Loucy (cell line): ENCODE results near the gene TFG.

Experiments
- H2AFZ ChIP-seq: fragments of 200-600 bp; sonication (generic); 2 replicates; pipeline ENCODE4 v1.6.0; 2016; ENCODE audit warnings: antibody characterized with exemption, mild to moderate bottlenecking, low read length, moderate library complexity
- H3F3A ChIP-seq: fragments of 200-600 bp; 2 replicates; pipeline ENCODE4 v1.6.0; 2016; ENCODE audit warnings: antibody characterized with exemption, low read depth, mild to moderate bottlenecking
- H3K27me3 ChIP-seq: fragments of 200-600 bp; sonication (generic); 2 replicates; pipeline ENCODE4 v1.6.1; 2014; ENCODE audit warnings: low read length, mild to moderate bottlenecking; ENCODE audit not compliant: insufficient read depth, poor library complexity, severe bottlenecking
- H3K36me3 ChIP-seq: fragments of 200-600 bp; sonication (generic); 2 replicates; pipeline ENCODE4 v1.6.1; 2016; ENCODE audit warnings: low read length; ENCODE audit not compliant: insufficient read depth
- H3K4me1 ChIP-seq: fragments of 200-600 bp; sonication (generic); 2 replicates; pipeline ENCODE4 v1.5.1; 2014; ENCODE audit warnings: low read length, mild to moderate bottlenecking; ENCODE audit not compliant: insufficient read depth, poor library complexity, severe bottlenecking
- H3K4me2 ChIP-seq: fragments of 200-600 bp; sonication (generic); 2 replicates; pipeline ENCODE4 v1.6.0; 2014; ENCODE audit warnings: antibody characterized with exemption, low read length, low read depth, mild to moderate bottlenecking; ENCODE audit not compliant: poor library complexity, severe bottlenecking
- H3K4me3 ChIP-seq: fragments of 200-600 bp; sonication (generic); 2 replicates; pipeline ENCODE4 v1.5.1; 2014; ENCODE audit warnings: low read length, mild to moderate bottlenecking, mixed read lengths; ENCODE audit not compliant: poor library complexity, severe bottlenecking
- H3K79me2 ChIP-seq: fragments of 200-600 bp; sonication (generic); 2 replicates; pipeline ENCODE4 v1.6.1; 2014; ENCODE audit warnings: low read length; ENCODE audit not compliant: insufficient read depth
- H3K9ac ChIP-seq: fragments of 200-600 bp; sonication (generic); 2 replicates; pipeline ENCODE4 v1.6.0; 2014; ENCODE audit warnings: mild to moderate bottlenecking, low read depth, low read length, moderate library complexity; ENCODE audit not compliant: poor library complexity, severe bottlenecking
- H3K9me2 ChIP-seq: fragments of 200-600 bp; sonication (generic); replicated peaks from 2 replicates; pipeline ENCODE4 v1.6.1; 2016; ENCODE audit warnings: low read depth, low read length, mixed read lengths
- H3K9me3 ChIP-seq: fragments of 200-600 bp; sonication (generic); 2 replicates; pipeline ENCODE4 v1.6.1; 2014; ENCODE audit warnings: mild to moderate bottlenecking, antibody characterized with exemption, low read length, low read depth; ENCODE audit not compliant: insufficient read depth
- H4K20me1 ChIP-seq: fragments of 200-600 bp; sonication (generic); 2 replicates; pipeline ENCODE4 v1.6.0; 2014; ENCODE audit warnings: antibody characterized with exemption, low read length, mild to moderate bottlenecking; ENCODE audit not compliant: insufficient read depth, poor library complexity, severe bottlenecking
- CTCF ChIP-seq: fragments of 200-600 bp; sonication (generic); conservative IDR thresholded peaks from 2 replicates; pipeline ENCODE4 v1.5.1; 2014; ENCODE audit warnings: mild to moderate bottlenecking, antibody characterized with exemption, low read length
- EZH2phosphoT487 ChIP-seq: fragments of 200-600 bp; IDR thresholded peaks from 2 replicates; pipeline ENCODE4 v1.6.1; 2018; ENCODE audit warnings: antibody characterized with exemption, mild to moderate bottlenecking, moderate library complexity, borderline replicate concordance

The TFG gene

GRCh38 chr3:100777271-100777670 is 68.0 kb downstream of the TFG start:
- TF ChIP-seq EZH2phosphoT487 = no peak
- TF ChIP-seq CTCF = no peak
- H3K4me3 ChIP-seq = no peak overlapping the region
- H3K9me2 ChIP-seq = no peaks in the 10 kb centered on the region
- H3F3A ChIP-seq = no peaks in the 10 kb centered on the region
- H4K20me1 ChIP-seq = no peaks in the 10 kb centered on the region
- H3K4me2 ChIP-seq = no peak overlapping the region
- H2AFZ ChIP-seq = no peak overlapping the region
- H3K9ac ChIP-seq = no peak overlapping the region
- H3K27me3 ChIP-seq = no peaks in the 10 kb centered on the region
- H3K79me2 ChIP-seq = no peaks in the 10 kb centered on the region
- no peaks in the 10 kb centered on the region for H3K4me1 ChIP-seq
- H3K36me3 ChIP-seq = no peaks in the 10 kb centered on the region
- H3K9me3 ChIP-seq = no peaks in the 10 kb centered on the region

DNA sequence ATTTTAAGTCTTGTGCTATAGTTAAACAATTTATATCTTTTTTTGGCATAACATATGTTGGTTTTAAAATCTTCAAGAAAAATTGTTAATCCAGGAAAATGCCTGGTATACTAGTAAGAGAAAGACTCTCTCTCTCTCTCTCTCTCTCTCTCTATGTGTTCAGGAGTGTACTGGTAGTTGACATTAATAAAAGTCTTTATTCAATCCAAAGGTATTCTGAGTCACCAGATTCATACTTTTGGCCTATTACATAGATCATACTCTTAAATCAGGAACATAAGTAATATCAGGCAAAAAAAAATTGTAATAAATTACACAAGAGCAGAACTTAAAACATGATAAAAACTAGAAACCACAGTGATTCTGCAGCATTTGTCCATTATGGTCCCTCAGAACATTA is 70.2 kb downstream of the TFG start:
- Histone ChIP-seq H3K9me3 (no peaks in the 10 kb centered on the region), H3K27me3 (no peaks in the 10 kb centered on the region), H3K4me3 (no peak overlapping the region), H4K20me1 (no peaks in the 10 kb centered on the region), H3K79me2 (no peaks in the 10 kb centered on the region), H3K4me2 (no peak overlapping the region), H3K4me1 (no peaks in the 10 kb centered on the region), H3F3A (no peaks in the 10 kb centered on the region), H2AFZ (no peak overlapping the region), H3K9ac (no peak overlapping the region), H3K9me2 (no peaks in the 10 kb centered on the region), H3K36me3 (no peaks in the 10 kb centered on the region)
- TF ChIP-seq EZH2phosphoT487 = no peak
- TF ChIP-seq CTCF = no peak

- Histone ChIP-seq H3K4me2 (no peak overlapping the region), H3K9me2 (no peaks in the 10 kb centered on the region), H3K4me3 (no peak overlapping the region), H2AFZ (no peak overlapping the region), H3K4me1 (no peaks in the 10 kb centered on the region), H3K36me3 (no peaks in the 10 kb centered on the region), H3K79me2 (no peaks in the 10 kb centered on the region), H4K20me1 (no peaks in the 10 kb centered on the region), H3F3A (no peaks in the 10 kb centered on the region), H3K9me3 (no peaks in the 10 kb centered on the region), H3K27me3 (no peaks in the 10 kb centered on the region), H3K9ac (no peak overlapping the region)
- no peak for TF ChIP-seq EZH2phosphoT487
Measured at GRCh38 chr3:100780071-100780622, 70.9 kb downstream of the TFG start.

- Histone ChIP-seq H3K9me2 (no peaks in the 10 kb centered on the region), H3K4me1 (no peaks in the 10 kb centered on the region), H3K36me3 (no peaks in the 10 kb centered on the region), H2AFZ (no peak overlapping the region), H3K4me3 (no peak overlapping the region), H3K27me3 (no peaks in the 10 kb centered on the region), H3K79me2 (no peaks in the 10 kb centered on the region), H3K4me2 (no peak overlapping the region), H3K9ac (no peak overlapping the region), H4K20me1 (no peaks in the 10 kb centered on the region), H3F3A (no peaks in the 10 kb centered on the region), H3K9me3 (no peaks in the 10 kb centered on the region)
- TF ChIP-seq CTCF (no peak), EZH2phosphoT487 (no peak)
Measured at GRCh38 chr3:100781301-100781700, 72.0 kb downstream of the TFG start.
